Measurements from ENCODE around the gene PCSK5. TPM values are rescaled to one million over a fixed set of nuclear protein-coding genes. Genes with fewer than 3 reads are reported as not detected.

Gene PCSK5
- polyA plus RNA-seq, 1 experiment = 0.74 TPM

GRCh38 chr9:76022317-76022716, 131.8 kb downstream of the PCSK5 start:
- no peak for TF ChIP-seq CTCF (IDR thresholded peaks at IDR 0.05; ENCODE audit: insufficient read depth, low read depth, low read length)
- no peaks in the 10 kb centered on the region for H3K27me3 ChIP-seq (ENCODE audit: control insufficient read depth, insufficient read depth, low read length)
- no peaks in the 10 kb centered on the region for H3K36me3 ChIP-seq (ENCODE audit: control insufficient read depth, insufficient read depth, low read length)
- H3K4me3 ChIP-seq (ENCODE audit: low read depth, low read length) = no peak overlapping the region
- ChIA-PET POLR2A (no interaction called here), CTCF (interaction anchor here (1.2 kb wide), 1 partner anchor 14 kb away, joined by 3 read pairs; no protein-coding TSS in a partner anchor)
- no peak for DNase-seq (ENCODE audit: low read depth)

- POLR2A ChIA-PET = no interaction called here
- no peak for DNase-seq (ENCODE audit: low read depth)
- Histone ChIP-seq H3K4me3 (ENCODE audit: low read depth, low read length) (no peak overlapping the region), H3K36me3 (ENCODE audit: control insufficient read depth, insufficient read depth, low read length) (no peaks in the 10 kb centered on the region), H3K27me3 (ENCODE audit: control insufficient read depth, insufficient read depth, low read length) (no peaks in the 10 kb centered on the region)
- CTCF ChIA-PET = no interaction called here
- TF ChIP-seq CTCF (IDR thresholded peaks at IDR 0.05; ENCODE audit: insufficient read depth, low read depth, low read length) = no peak
Observed at GRCh38 chr9:76023715-76024195, 133.3 kb downstream of the PCSK5 start.

- Histone ChIP-seq H3K4me3 (ENCODE audit: low read depth, low read length) (no peak overlapping the region), H3K36me3 (ENCODE audit: control insufficient read depth, insufficient read depth, low read length) (no peaks in the 10 kb centered on the region), H3K27me3 (ENCODE audit: control insufficient read depth, insufficient read depth, low read length) (no peaks in the 10 kb centered on the region)
- ChIA-PET CTCF (no interaction called here), POLR2A (no interaction called here)
- no peak for DNase-seq (ENCODE audit: low read depth)
- no peak for TF ChIP-seq CTCF (IDR thresholded peaks at IDR 0.05; ENCODE audit: insufficient read depth, low read depth, low read length)
Observed at GRCh38 chr9:76025286-76025685, 134.8 kb downstream of the PCSK5 start.

- ChIA-PET POLR2A (no interaction called here), CTCF (no interaction called here)
- no peak for DNase-seq (ENCODE audit: low read depth)
- no peak for TF ChIP-seq CTCF (IDR thresholded peaks at IDR 0.05; ENCODE audit: insufficient read depth, low read depth, low read length)
- Histone ChIP-seq H3K4me3 (ENCODE audit: low read depth, low read length) (no peak overlapping the region), H3K36me3 (ENCODE audit: control insufficient read depth, insufficient read depth, low read length) (no peaks in the 10 kb centered on the region), H3K27me3 (ENCODE audit: control insufficient read depth, insufficient read depth, low read length) (no peaks in the 10 kb centered on the region)
Observed at GRCh38 chr9:76026796-76027195, 136.3 kb downstream of the PCSK5 start.

- DNase-seq (ENCODE audit: low read depth) = no peak
- TF ChIP-seq CTCF (IDR thresholded peaks at IDR 0.05; ENCODE audit: insufficient read depth, low read depth, low read length) = no peak
- Histone ChIP-seq H3K36me3 (ENCODE audit: control insufficient read depth, insufficient read depth, low read length) (no peaks in the 10 kb centered on the region), H3K4me3 (ENCODE audit: low read depth, low read length) (no peak overlapping the region), H3K27me3 (ENCODE audit: control insufficient read depth, insufficient read depth, low read length) (no peaks in the 10 kb centered on the region)
- ChIA-PET POLR2A (no interaction called here), CTCF (no interaction called here)
Observed at GRCh38 chr9:76027416-76027815, 136.9 kb downstream of the PCSK5 start.
